ENCODE data around the gene BICD1.

The BICD1 gene

DNA sequence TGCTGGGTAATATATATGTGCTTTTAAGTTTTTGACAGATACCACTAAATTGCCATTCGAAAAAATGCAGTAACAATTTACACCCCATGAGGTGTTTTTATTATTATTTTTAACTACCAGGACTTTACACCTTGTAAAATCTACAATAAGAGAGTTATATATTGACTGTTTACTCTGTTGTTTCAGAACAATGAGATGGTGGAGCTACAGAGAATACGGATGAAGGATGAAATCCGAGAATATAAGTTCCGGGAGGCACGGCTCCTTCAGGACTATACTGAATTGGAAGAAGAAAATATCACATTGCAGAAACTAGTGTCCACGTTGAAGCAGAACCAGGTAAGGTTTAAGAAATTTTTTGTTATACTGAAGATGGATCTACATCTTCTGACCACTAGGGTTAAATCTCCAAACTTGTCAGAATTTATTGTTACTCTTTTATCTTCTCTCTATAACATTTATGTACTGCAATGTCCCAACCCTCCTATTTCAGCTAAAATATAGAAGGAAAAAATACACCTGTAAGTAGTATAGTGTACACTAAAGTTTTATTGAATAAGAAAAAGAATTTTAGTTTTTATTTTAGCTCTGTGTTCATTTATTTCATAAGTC lies 187.3 kb downstream of the BICD1 start:
- H3K9me3 ChIP-seq (ENCODE audit: insufficient read depth, low read length, severe bottlenecking) = no peaks in the 10 kb centered on the region
- ATAC-seq (ENCODE audit: insufficient read depth, low read depth) = no peak
- no peak overlapping the region for H2AFZ ChIP-seq (ENCODE audit: low read depth, low read length)
- no peak overlapping the region for H3K4me2 ChIP-seq (ENCODE audit: insufficient read depth, low read length)
- no peak overlapping the region for H3K4me3 ChIP-seq (ENCODE audit: low read depth in 1 of 2, low read length in 2 of 2)
- H4K20me1 ChIP-seq (ENCODE audit: insufficient read depth, low read length) = no peaks in the 10 kb centered on the region
- no peak for DNase-seq
- TF ChIP-seq EZH2 (IDR thresholded peaks at IDR 0.05; ENCODE audit: borderline replicate concordance, low read depth, low read length, severe bottlenecking) = no peak
- TF ChIP-seq, protein P1, sequence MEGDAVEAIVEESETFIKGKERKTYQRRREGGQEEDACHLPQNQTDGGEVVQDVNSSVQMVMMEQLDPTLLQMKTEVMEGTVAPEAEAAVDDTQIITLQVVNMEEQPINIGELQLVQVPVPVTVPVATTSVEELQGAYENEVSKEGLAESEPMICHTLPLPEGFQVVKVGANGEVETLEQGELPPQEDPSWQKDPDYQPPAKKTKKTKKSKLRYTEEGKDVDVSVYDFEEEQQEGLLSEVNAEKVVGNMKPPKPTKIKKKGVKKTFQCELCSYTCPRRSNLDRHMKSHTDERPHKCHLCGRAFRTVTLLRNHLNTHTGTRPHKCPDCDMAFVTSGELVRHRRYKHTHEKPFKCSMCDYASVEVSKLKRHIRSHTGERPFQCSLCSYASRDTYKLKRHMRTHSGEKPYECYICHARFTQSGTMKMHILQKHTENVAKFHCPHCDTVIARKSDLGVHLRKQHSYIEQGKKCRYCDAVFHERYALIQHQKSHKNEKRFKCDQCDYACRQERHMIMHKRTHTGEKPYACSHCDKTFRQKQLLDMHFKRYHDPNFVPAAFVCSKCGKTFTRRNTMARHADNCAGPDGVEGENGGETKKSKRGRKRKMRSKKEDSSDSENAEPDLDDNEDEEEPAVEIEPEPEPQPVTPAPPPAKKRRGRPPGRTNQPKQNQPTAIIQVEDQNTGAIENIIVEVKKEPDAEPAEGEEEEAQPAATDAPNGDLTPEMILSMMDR (IDR thresholded peaks at IDR 0.05; ENCODE audit: borderline replicate concordance, extremely low read depth, low read length, poor library complexity, severe bottlenecking) = no peak
- H3K27me3 ChIP-seq (ENCODE audit: insufficient read depth, low read length, poor library complexity) = no peaks in the 10 kb centered on the region
- no peaks in the 10 kb centered on the region for H3K4me1 ChIP-seq (ENCODE audit: insufficient read depth, low read length)
- no peak overlapping the region for H3K9ac ChIP-seq (ENCODE audit: low read depth, low read length)
- H3K27ac ChIP-seq (ENCODE audit: low read length) = no peak overlapping the region
- peaks cover 2% of the 10 kb centered on the region; the same call in 1 of the 2 replicates for H3K79me2 ChIP-seq (ENCODE audit: insufficient read depth, low read length)
- peaks cover 7% of the 10 kb centered on the region; the same call in 1 of the 2 replicates for H3K36me3 ChIP-seq (ENCODE audit: insufficient read depth, low read length)

DNA sequence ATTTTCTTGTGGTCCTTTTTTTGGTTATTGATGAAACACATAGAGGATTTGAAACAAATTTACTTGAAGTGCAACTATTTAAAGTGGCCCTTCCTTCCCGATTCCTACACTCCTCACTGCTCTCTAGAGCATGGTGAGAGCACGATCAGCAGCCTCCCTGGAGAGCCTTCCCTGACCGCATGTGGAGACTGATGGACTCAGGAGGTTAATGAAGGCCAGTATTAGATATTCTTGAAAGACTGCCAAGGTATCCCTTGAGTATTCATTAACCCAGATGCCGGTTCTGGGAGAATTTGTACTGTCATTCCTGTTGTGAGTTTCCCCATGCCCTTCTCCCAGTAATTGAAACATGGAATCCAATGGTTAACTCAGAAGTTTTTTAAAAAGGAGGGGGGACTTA lies 189.9 kb downstream of the BICD1 start:
- no peaks in the 10 kb centered on the region for H3K79me2 ChIP-seq (ENCODE audit: insufficient read depth, low read length)
- H3K27ac ChIP-seq (ENCODE audit: low read length) = no peak overlapping the region

DNA sequence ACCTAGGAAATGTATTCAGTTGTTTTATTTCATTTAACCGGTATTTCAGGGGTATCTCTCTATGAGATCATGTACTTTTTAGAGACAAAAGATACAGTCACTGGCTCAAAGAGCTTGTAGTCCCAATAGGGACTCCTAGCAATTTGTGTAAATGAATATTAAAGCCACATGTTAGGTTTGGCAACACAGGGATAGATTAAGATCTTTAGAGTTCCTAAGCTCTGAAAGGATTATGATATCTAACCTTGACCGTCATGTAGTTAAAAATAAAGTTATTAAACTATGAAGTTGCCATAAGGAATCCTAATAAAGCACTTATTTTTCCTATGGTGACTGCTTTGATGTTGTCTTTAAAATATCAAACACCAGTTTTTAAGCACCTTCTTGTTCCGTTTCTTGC lies 192.3 kb downstream of the BICD1 start:
- ATAC-seq (ENCODE audit: insufficient read depth, low read depth) (no peak), DNase-seq (no peak)
- Histone ChIP-seq H3K79me2 (ENCODE audit: insufficient read depth, low read length) (0 out of 2 replicates have a peak, but pooled peaks cover 4% of the 10 kb centered on the region), H3K27me3 (ENCODE audit: insufficient read depth, low read length, poor library complexity) (no peaks in the 10 kb centered on the region), H4K20me1 (ENCODE audit: insufficient read depth, low read length) (no peaks in the 10 kb centered on the region), H3K36me3 (ENCODE audit: insufficient read depth, low read length) (peaks cover 13% of the 10 kb centered on the region), H3K9me3 (ENCODE audit: insufficient read depth, low read length, severe bottlenecking) (no peaks in the 10 kb centered on the region), H3K9ac (ENCODE audit: low read depth, low read length) (no peak overlapping the region), H2AFZ (ENCODE audit: low read depth, low read length) (no peak overlapping the region), H3K4me2 (ENCODE audit: insufficient read depth, low read length) (no peak overlapping the region), H3K27ac (ENCODE audit: low read length) (no peak overlapping the region), H3K4me3 (ENCODE audit: low read depth in 1 of 2, low read length in 2 of 2) (no peak overlapping the region), H3K4me1 (ENCODE audit: insufficient read depth, low read length) (no peaks in the 10 kb centered on the region)
- TF ChIP-seq, protein P1 (IDR thresholded peaks at IDR 0.05; ENCODE audit: borderline replicate concordance, extremely low read depth, low read length, poor library complexity, severe bottlenecking) = no peak

More for the DNA sequence above, 189.9 kb downstream of the BICD1 start:
- Histone ChIP-seq H3K4me1 (ENCODE audit: insufficient read depth, low read length) (no peaks in the 10 kb centered on the region), H3K4me2 (ENCODE audit: insufficient read depth, low read length) (no peak overlapping the region), H2AFZ (ENCODE audit: low read depth, low read length) (no peak overlapping the region), H3K4me3 (ENCODE audit: low read depth in 1 of 2, low read length in 2 of 2) (no peak overlapping the region), H3K9me3 (ENCODE audit: insufficient read depth, low read length, severe bottlenecking) (no peaks in the 10 kb centered on the region), H4K20me1 (ENCODE audit: insufficient read depth, low read length) (no peaks in the 10 kb centered on the region), H3K36me3 (ENCODE audit: insufficient read depth, low read length) (peaks cover 7% of the 10 kb centered on the region; the same call in 1 of the 2 replicates), H3K9ac (ENCODE audit: low read depth, low read length) (no peak overlapping the region), H3K27me3 (ENCODE audit: insufficient read depth, low read length, poor library complexity) (no peaks in the 10 kb centered on the region)
- TF ChIP-seq EZH2 (IDR thresholded peaks at IDR 0.05; ENCODE audit: borderline replicate concordance, low read depth, low read length, severe bottlenecking) = no peak
- TF ChIP-seq, protein P1 (IDR thresholded peaks at IDR 0.05; ENCODE audit: borderline replicate concordance, extremely low read depth, low read length, poor library complexity, severe bottlenecking) = no peak
- ATAC-seq (ENCODE audit: insufficient read depth, low read depth) = no peak
- no peak for DNase-seq

All from DND-41 (cell line).